ENCODE measurements around the gene FLNB.

- TF ChIP-seq CTCF (IDR thresholded peaks at IDR 0.05) (no peak), POLR2A (IDR thresholded peaks at IDR 0.05) (no peak)
Measured at GRCh38 chr3:58027704-58028317, 19.6 kb downstream of the FLNB start.

Measured in thyroid gland (tissue), 4 donors.